ENCODE data around the gene PREPL.

Gene PREPL

DNA sequence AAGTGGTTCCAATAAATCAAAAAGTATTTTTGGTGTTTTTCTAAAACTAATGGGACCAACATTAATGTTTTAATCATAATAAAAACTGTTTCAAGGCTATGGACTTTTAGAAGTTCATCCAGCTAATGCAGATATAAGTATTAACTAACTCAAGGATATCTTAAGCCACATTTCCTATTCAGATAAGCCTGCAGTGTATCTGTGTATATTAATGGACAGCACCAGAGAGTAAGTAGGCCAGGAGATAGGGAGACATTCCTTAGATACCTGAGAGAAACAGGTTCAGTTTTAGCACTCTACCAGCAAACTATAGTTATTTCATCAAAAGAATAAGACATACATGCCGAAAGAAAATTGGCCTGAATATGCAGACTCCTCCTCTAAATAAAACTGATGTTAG is 27.3 kb downstream of the PREPL start:
- H3F3A ChIP-seq (ENCODE audit: insufficient read depth, low read length), result no peaks in the 10 kb centered on the region
- no peak overlapping the region for H3K4me3 ChIP-seq (ENCODE audit: low read depth, low read length, poor library complexity, severe bottlenecking)
- no peak overlapping the region for H2AFZ ChIP-seq (ENCODE audit: low read length)
- no peaks in the 10 kb centered on the region for H3K27me3 ChIP-seq (ENCODE audit: insufficient read depth, low read length)
- no peak for TF ChIP-seq EZH2 (IDR thresholded peaks at IDR 0.05; ENCODE audit: borderline replicate concordance, low read length)
- TF ChIP-seq, protein P1, sequence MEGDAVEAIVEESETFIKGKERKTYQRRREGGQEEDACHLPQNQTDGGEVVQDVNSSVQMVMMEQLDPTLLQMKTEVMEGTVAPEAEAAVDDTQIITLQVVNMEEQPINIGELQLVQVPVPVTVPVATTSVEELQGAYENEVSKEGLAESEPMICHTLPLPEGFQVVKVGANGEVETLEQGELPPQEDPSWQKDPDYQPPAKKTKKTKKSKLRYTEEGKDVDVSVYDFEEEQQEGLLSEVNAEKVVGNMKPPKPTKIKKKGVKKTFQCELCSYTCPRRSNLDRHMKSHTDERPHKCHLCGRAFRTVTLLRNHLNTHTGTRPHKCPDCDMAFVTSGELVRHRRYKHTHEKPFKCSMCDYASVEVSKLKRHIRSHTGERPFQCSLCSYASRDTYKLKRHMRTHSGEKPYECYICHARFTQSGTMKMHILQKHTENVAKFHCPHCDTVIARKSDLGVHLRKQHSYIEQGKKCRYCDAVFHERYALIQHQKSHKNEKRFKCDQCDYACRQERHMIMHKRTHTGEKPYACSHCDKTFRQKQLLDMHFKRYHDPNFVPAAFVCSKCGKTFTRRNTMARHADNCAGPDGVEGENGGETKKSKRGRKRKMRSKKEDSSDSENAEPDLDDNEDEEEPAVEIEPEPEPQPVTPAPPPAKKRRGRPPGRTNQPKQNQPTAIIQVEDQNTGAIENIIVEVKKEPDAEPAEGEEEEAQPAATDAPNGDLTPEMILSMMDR (IDR thresholded peaks at IDR 0.05; ENCODE audit: low read length), result no peak
- no peak overlapping the region for H3K4me2 ChIP-seq (ENCODE audit: low read length)
- no peaks in the 10 kb centered on the region for H3K4me1 ChIP-seq (ENCODE audit: insufficient read depth, low read length, severe bottlenecking)
- no peak overlapping the region for H3K9ac ChIP-seq (ENCODE audit: low read length)
- no peaks in the 10 kb centered on the region for H3K9me3 ChIP-seq (ENCODE audit: low read length)
- H3K9me2 ChIP-seq (ENCODE audit: low read depth, low read length), result no peaks in the 10 kb centered on the region
- H3K27ac ChIP-seq (ENCODE audit: low read depth, low read length, poor library complexity, severe bottlenecking), result no peak overlapping the region
- no peaks in the 10 kb centered on the region for H4K20me1 ChIP-seq (ENCODE audit: insufficient read depth, low read length)
- no peaks in the 10 kb centered on the region for H3K79me2 ChIP-seq (ENCODE audit: insufficient read depth, low read length)
- H3K36me3 ChIP-seq (ENCODE audit: insufficient read depth, low read length), result peaks cover 56% of the 10 kb centered on the region

- no peak overlapping the region for H3K27ac ChIP-seq (ENCODE audit: low read depth, low read length, poor library complexity, severe bottlenecking)
- no peaks in the 10 kb centered on the region for H3K27me3 ChIP-seq (ENCODE audit: insufficient read depth, low read length)
- no peaks in the 10 kb centered on the region for H3F3A ChIP-seq (ENCODE audit: insufficient read depth, low read length)
- H3K9me2 ChIP-seq (ENCODE audit: low read depth, low read length), result no peaks in the 10 kb centered on the region
- H3K4me3 ChIP-seq (ENCODE audit: low read depth, low read length, poor library complexity, severe bottlenecking), result no peak overlapping the region
- no peak overlapping the region for H2AFZ ChIP-seq (ENCODE audit: low read length)
- no peak overlapping the region for H3K4me2 ChIP-seq (ENCODE audit: low read length)
- H3K9me3 ChIP-seq (ENCODE audit: low read length), result no peaks in the 10 kb centered on the region
- no peaks in the 10 kb centered on the region for H3K4me1 ChIP-seq (ENCODE audit: insufficient read depth, low read length, severe bottlenecking)
- H3K36me3 ChIP-seq (ENCODE audit: insufficient read depth, low read length), result peaks cover 45% of the 10 kb centered on the region
- no peak for TF ChIP-seq EZH2 (IDR thresholded peaks at IDR 0.05; ENCODE audit: borderline replicate concordance, low read length)
- TF ChIP-seq, protein P1 (IDR thresholded peaks at IDR 0.05; ENCODE audit: low read length), result no peak
- H3K79me2 ChIP-seq (ENCODE audit: insufficient read depth, low read length), result no peaks in the 10 kb centered on the region
- no peak overlapping the region for H3K9ac ChIP-seq (ENCODE audit: low read length)
- H4K20me1 ChIP-seq (ENCODE audit: insufficient read depth, low read length), result no peaks in the 10 kb centered on the region
These were observed 30.5 kb downstream of the PREPL start for GRCh38 chr2:44330801-44331200.

GRCh38 chr2:44329343-44329742 is 32.0 kb downstream of the PREPL start:
- Histone ChIP-seq H3K27ac (ENCODE audit: low read depth, low read length, poor library complexity, severe bottlenecking) (no peak overlapping the region), H2AFZ (ENCODE audit: low read length) (no peak overlapping the region), H3F3A (ENCODE audit: insufficient read depth, low read length) (no peaks in the 10 kb centered on the region), H3K79me2 (ENCODE audit: insufficient read depth, low read length) (no peaks in the 10 kb centered on the region), H3K9me3 (ENCODE audit: low read length) (no peaks in the 10 kb centered on the region), H3K9me2 (ENCODE audit: low read depth, low read length) (no peaks in the 10 kb centered on the region), H3K27me3 (ENCODE audit: insufficient read depth, low read length) (no peaks in the 10 kb centered on the region), H3K4me2 (ENCODE audit: low read length) (no peak overlapping the region), H3K36me3 (ENCODE audit: insufficient read depth, low read length) (peaks cover 59% of the 10 kb centered on the region), H3K9ac (ENCODE audit: low read length) (no peak overlapping the region), H4K20me1 (ENCODE audit: insufficient read depth, low read length) (no peaks in the 10 kb centered on the region), H3K4me1 (ENCODE audit: insufficient read depth, low read length, severe bottlenecking) (no peaks in the 10 kb centered on the region), H3K4me3 (ENCODE audit: low read depth, low read length, poor library complexity, severe bottlenecking) (no peak overlapping the region)
- no peak for TF ChIP-seq EZH2 (IDR thresholded peaks at IDR 0.05; ENCODE audit: borderline replicate concordance, low read length)
- TF ChIP-seq, protein P1 (IDR thresholded peaks at IDR 0.05; ENCODE audit: low read length), result no peak

Measured in OCI-LY1 (cell line).